Keratinocyte (primary cell): ENCODE data around the gene MED15.

Experiments used
- CTCF ChIP-seq, 3 experiments: IDR thresholded peaks in 1 of 3; conservative IDR thresholded peaks in 1 of 3; optimal IDR thresholded peaks in 1 of 3; 2 replicates in 2 of 3; 3 replicates in 1 of 3; pipeline versions ENCODE3 to v1.5.1; 2011; ENCODE audit warnings: low read length in 3 of 3, mild to moderate bottlenecking in 3 of 3, moderate library complexity in 2 of 3, control low read depth in 1 of 3, inconsistent platforms in 1 of 3; ENCODE audit not compliant: insufficient read depth in 2 of 3; ENCODE audit errors: extremely low read depth in 1 of 3
- EZH2 ChIP-seq: IDR thresholded peaks from one replicate; pipeline ENCODE4 v1.6.1; 2012; ENCODE audit warnings: inconsistent platforms, mild to moderate bottlenecking, low read length, moderate library complexity

GRCh38 chr22:20490941-20491307 is 16.5 kb upstream of the MED15 start:
- TF ChIP-seq CTCF (optimal IDR thresholded peaks at IDR 0.05 in 1 of 3, IDR thresholded peaks at IDR 0.05 in 1 of 3, conservative IDR thresholded peaks at IDR 0.05 in 1 of 3; ENCODE audit: extremely low read depth in 1 of 3, insufficient read depth in 2 of 3, low read length in 3 of 3), result no peak
- TF ChIP-seq EZH2, result no peak
